T47D (cell line): Measurements from ENCODE around the gene ARFGAP1.

Experiments
- DNase-seq, 2 experiments: peaks; one replicate each; pipeline versions ENCODE4 v3.0.0 to v3.0.0-alpha.2; 2011 to 2012; ENCODE audit warnings: low read depth in 1 of 2, low spot score in 1 of 2
- JUND ChIP-seq: IDR thresholded peaks from 2 replicates; pipeline ENCODE4 v1.6.1; 2012; ENCODE audit warnings: low read depth
- in situ Hi-C: cut with HindIII; loops from 2 replicates; pipeline ENCODE4 v1.10.0; 2016; ENCODE audit warnings: low sequenced_read_pairs, low pct_unique_long_range_greater_than_20kb

The ARFGAP1 gene

GRCh38 chr20:63272105-63273058 is at the start of gene ARFGAP1:
TSS of gene ARFGAP1 (plus strand) at chr20:63272813. CDS start at chr20:63275581, 2,768 bp downstream.
- DNase-seq, result peak; percentile 87 to 96
- in situ Hi-C loops, result no loop called here
- no peak for TF ChIP-seq JUND

- TF ChIP-seq JUND, result no peak
- in situ Hi-C loops, result no loop called here
- DNase-seq, result peak in 1 of 2 experiments; percentile 78
Measured at GRCh38 chr20:63223121-63223825, 49.3 kb upstream of the ARFGAP1 start.

GRCh38 chr20:63223826-63224207 is 48.8 kb upstream of the ARFGAP1 start:
- no peak for TF ChIP-seq JUND
- in situ Hi-C loops, result no loop called here
- DNase-seq, result no peak

- in situ Hi-C loops, result no loop called here
- TF ChIP-seq JUND, result no peak
- peak; percentile 43 to 72 for DNase-seq
Measured at GRCh38 chr20:63224412-63225081, 48.1 kb upstream of the ARFGAP1 start.

- no peak for DNase-seq
- TF ChIP-seq JUND, result no peak
- in situ Hi-C loops, result no loop called here
Measured at GRCh38 chr20:63225082-63225454, 47.5 kb upstream of the ARFGAP1 start.

GRCh38 chr20:63226042-63226943 is 46.3 kb upstream of the ARFGAP1 start:
- in situ Hi-C loops, result no loop called here
- DNase-seq, result no peak
- no peak for TF ChIP-seq JUND

- no peak for DNase-seq
- in situ Hi-C loops, result no loop called here
Measured at GRCh38 chr20:63227260-63227659, 45.4 kb upstream of the ARFGAP1 start.

GRCh38 chr20:63228806-63229205 is 43.8 kb upstream of the ARFGAP1 start:
- in situ Hi-C loops, result no loop called here
- DNase-seq, result no peak
- TF ChIP-seq JUND, result no peak

More at GRCh38 chr20:63227260-63227659, 45.4 kb upstream of the ARFGAP1 start:
- TF ChIP-seq JUND, result no peak

GRCh38 chr20:63230800-63231268 is 41.8 kb upstream of the ARFGAP1 start:
- no peak for TF ChIP-seq JUND
- in situ Hi-C loops, result no loop called here
- DNase-seq, result peak in 1 of 2 experiments; percentile 60

- in situ Hi-C loops, result no loop called here
- DNase-seq, result no peak
- TF ChIP-seq JUND, result no peak
Measured at GRCh38 chr20:63232235-63233060, 40.2 kb upstream of the ARFGAP1 start.

- no peak for DNase-seq
- TF ChIP-seq JUND, result no peak
- in situ Hi-C loops, result no loop called here
Measured at GRCh38 chr20:63233061-63233344, 39.6 kb upstream of the ARFGAP1 start.
